NCI-H1436 (cell line): ENCODE data around the gene FAM3C.

Experiments used
- DNase-seq: peaks from one replicate; lab custom pipeline; 2025; lab: John Stamatoyannopoulos, UW

Gene FAM3C

GRCh38 chr7:121410829-121411596 lies 14.9 kb upstream of the FAM3C start:
- DNase-seq = no peak

DNA sequence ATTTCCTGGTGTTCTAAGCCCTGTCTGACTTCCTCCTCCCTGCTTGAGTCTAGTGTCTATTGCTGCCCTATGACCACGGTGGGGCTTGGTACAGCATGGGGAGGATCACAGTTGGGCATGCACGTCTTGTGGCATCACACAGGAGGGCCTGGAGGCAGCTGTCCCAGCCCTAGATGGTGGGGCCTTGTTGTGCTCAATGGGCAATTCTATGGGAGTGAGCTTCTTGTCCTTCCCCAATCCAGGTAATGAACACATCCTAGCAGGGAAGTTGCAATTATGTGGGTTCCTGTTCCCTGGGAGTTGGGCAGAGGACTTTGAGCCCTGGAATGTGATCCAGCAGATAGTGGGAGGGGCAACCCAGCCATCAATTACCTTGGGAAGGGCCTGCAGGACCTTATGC lies 10.8 kb upstream of the FAM3C start:
- DNase-seq = no peak

DNA sequence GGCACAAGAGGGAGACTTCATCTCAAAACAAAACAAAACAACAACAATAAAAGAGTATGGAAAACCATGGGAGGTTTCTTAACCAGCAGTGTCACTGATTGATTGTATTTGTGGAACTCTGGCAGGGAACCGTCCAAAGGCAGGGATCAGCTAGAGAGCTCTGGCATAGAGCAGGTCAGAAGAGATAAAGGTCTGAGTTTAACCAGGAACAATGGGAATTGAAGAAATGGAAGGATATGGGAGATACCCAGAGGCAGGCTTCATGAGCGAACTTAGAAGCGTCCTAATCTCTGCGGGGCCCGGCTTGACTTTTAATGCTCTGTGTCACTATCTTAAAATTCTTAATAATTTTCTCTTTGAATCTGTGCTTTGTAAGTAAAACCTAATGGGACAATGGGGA lies 10.4 kb upstream of the FAM3C start:
- DNase-seq = no peak

GRCh38 chr7:121404348-121404747 lies 8.2 kb upstream of the FAM3C start:
- DNase-seq = peak; percentile 53

DNA sequence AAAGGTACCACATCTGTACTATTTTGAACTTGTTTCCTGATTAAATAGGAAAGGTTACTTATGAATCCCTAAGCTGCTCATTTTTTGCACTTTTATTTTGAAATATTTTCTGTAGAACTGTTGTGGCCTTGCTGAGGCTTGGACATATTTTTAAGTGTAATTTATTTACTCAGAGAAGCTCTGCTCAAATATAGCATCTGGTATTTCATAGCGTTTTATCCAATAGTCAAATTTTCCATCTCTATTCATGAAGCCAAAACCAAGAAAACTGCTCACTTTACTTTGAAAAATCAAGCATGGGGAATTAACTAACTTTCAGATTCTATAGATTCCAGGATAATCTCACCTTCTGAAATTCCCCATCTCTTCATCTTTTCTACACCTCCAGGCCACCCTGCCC lies 6.6 kb upstream of the FAM3C start:
- no peak for DNase-seq

DNA sequence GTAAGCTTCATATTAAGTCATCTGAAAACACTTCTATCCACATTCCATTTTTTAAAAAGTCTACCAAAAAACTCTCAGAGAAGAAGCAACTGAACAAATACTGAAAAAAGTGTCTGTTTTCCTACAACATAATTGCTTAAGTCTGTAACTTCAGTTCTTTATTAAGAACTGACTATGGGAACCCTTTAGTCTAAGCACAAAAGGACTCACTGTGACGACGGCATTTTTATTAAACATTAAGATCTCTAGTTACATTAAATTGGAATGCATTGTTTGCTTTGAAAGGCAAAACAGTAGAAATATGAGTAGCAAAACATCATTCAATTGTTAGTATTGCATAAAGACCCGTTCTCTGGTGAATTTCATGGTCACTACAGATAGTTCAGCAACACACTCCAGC lies 5.8 kb upstream of the FAM3C start:
- DNase-seq = peak; percentile 24

DNA sequence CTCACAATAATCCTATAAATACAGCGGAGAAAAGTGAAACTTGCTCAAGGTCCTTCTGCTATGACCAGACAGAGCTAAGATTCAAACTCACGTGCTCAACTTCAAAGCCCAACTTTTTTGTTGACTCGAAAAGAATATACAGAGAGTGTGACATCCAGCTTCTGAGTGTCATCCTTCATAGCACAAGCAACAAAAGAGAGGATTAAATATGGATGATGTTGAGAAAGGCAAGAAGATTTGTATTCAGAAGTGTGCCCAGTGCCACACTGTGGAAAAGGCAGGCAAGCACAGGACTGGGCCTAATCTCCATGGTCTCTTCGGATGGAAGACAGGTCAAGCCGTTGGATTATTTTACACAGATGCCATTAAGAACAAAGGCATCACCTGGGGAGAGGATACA lies 2.1 kb upstream of the FAM3C start:
- peak; percentile 0 for DNase-seq

DNA sequence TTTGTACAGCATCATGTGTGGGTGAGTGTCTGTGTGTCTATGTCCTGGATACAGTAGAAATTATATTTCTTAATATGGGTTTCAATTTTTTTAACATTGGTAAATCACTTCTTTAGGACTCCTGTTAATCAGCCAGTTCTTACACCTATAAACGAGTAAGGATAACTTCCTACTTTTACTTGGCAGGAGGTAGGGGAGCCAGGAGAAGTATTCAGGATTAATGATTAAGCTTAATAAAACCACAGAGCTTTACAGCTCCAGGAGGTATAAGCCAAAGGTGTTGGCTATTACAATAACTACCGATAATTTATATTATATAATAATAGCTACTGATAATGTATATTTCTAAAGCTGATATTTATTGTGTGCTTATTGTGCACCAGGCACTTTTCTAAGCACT lies 1.7 kb upstream of the FAM3C start:
- no peak for DNase-seq

DNA sequence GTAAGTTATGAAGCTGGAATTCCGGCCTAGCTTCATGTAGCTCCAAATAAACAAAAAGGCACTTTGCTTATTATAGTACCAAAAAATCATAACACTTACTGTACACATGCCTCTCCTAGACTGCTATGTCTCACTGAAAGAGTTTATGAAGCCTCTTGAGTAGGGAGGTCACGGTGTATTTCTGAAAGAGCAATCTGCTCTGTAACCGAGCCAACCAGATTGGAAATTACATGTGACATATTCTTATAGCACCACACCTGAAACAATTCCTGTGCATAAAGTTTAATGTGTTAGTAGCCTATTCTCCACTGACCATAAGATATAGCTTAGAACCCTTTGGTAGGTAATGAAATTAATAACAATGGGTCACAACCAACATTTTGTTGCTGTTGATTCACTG lies 1.3 kb upstream of the FAM3C start:
- DNase-seq = no peak

- no peak for DNase-seq
These were observed 581 bp downstream of the FAM3C start for GRCh38 chr7:121395494-121395960.

GRCh38 chr7:121394709-121395140 lies 1.4 kb downstream of the FAM3C start:
- DNase-seq = no peak

GRCh38 chr7:121393005-121393366 lies 3.1 kb downstream of the FAM3C start:
- DNase-seq = no peak

GRCh38 chr7:121392277-121393004 lies 3.7 kb downstream of the FAM3C start:
- no peak for DNase-seq

DNA sequence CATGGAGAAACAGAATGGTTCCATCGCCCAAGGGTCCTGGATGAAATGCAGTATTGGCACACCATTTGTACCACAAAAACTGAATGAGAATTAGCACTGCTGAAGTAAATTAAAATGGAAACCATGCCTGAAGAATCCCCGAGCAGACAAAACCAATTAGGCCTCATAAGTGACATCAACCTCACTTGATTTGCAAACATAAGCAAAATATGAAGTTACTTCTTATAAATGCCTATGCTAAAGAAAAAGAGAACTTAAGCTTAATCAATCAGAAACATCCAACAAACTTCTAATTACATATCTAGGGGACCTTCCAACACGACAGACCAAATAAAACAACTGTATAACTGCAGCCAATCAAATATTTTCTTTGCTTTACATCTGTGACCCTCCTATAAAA lies 4.4 kb downstream of the FAM3C start:
- DNase-seq = no peak

GRCh38 chr7:121390617-121391016 lies 5.5 kb downstream of the FAM3C start:
- DNase-seq = no peak

DNA sequence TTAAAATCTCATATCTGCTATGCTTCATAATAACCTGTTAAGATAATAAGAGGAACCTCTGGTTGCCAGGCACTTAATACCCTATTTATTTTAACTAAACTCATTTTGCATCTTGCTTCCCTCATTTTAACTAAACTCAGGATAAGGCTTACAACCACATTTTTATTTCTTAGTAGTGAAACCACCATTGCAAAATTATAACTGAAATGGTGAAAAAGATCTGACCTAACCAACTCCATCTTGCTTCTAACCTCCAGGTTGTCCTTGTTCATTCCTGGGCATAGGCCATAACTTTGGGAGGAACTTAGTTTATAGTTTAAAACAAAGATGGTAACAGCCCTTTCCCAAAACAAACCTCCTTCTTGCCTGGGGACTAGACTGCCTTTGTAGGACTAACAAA lies 6.0 kb downstream of the FAM3C start:
- DNase-seq = no peak

GRCh38 chr7:121388950-121389349 lies 7.2 kb downstream of the FAM3C start:
- no peak for DNase-seq

- DNase-seq = peak; percentile 3
These were observed 10.3 kb downstream of the FAM3C start for GRCh38 chr7:121385800-121386179.

DNA sequence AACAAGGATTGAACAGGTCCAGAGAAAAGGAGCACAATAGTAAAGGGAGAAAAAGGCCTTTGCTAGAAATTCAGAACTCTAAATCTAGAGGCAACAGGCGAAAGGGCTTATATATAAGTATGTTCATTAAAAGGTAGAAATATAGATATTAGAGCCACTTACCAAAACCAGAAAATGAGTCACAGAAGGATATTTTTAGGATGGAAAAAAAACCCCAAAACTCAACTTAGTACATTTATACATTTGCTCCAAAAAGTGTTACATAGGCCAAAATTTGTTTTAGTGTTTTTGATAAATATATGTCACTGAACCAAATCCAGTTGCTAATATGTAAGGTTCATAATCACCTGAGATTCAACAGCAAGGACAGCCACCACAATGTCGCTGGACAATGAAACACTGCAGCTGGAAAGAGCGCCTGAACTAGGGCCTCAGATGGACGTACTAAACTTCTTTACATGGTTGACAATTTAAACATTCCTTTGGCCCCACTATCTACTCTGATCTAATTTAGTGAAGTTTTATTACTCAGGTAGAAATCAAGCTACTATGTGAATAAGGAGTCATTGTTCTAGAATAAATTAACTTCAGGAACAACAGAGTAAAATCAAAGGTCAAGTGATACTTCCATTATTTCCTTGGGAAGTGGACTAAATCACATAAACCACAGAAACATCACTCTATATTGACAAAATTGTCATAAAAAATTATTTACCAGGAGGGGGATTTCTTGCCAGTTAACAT lies 10.9 kb downstream of the FAM3C start:
- DNase-seq = no peak

- no peak for DNase-seq
These were observed 11.8 kb downstream of the FAM3C start for GRCh38 chr7:121384265-121384664.

DNA sequence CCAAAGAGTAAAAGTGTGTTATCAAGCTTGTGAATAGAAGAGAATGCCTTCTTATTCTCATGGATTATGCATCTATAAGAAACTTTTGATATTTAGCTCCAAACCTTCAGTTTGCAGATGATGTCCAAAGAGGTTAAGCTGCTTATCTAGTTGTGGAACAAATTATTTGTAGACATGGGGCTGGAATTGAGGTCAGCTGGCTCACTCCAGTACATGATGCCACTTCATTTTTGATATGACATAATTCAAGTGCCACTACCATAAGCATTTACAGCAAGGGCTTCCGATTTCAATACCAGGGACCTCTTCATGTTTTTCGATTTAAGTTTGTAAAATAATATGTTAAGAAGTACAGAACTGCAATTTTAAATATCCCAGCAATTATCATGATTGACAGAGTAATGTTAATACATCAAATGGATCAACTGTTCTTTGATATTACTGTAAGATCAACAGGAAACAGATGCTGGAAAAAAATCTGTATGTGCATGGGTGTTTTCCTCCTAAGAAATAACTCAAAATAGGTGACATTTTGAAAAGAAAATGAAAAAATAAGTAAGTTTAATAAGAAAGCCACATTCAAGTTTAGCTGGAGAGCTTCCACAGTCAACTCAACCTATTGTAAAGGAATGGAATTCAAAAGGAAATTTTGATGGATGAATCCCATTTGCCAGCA lies 12.7 kb downstream of the FAM3C start:
- DNase-seq = no peak

DNA sequence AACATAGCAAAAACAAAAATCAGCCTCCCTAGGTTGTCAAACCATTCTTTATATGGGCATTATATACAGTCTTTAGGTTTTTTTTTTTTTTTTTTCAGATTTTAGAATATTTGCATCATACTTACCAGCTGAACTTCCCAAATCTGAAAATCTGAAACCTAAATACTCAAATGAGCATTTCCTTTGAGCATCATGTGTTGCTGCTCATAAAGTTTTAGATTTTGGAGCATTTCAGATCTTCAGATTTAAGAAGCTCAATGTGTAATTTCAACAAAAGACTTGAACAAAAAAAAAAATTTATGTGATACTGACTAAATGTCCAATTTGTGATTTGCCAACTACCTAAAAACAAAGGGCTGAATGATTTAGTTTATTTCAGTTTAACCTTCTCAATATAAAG lies 13.6 kb downstream of the FAM3C start:
- no peak for DNase-seq
